ENCODE data around the gene EMB. TPM values are rescaled to one million over a fixed set of nuclear protein-coding genes. Genes with fewer than 3 reads are reported as not detected.
"Not testable (repeated sequence)": the region's sequence is repeated elsewhere in the genome, so short reads cannot be mapped to it uniquely, and the experiment has no call there.

The EMB gene, protein sequence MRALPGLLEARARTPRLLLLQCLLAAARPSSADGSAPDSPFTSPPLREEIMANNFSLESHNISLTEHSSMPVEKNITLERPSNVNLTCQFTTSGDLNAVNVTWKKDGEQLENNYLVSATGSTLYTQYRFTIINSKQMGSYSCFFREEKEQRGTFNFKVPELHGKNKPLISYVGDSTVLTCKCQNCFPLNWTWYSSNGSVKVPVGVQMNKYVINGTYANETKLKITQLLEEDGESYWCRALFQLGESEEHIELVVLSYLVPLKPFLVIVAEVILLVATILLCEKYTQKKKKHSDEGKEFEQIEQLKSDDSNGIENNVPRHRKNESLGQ
- total RNA-seq = 56.3 and 60.3 TPM in 2 replicates

DNA sequence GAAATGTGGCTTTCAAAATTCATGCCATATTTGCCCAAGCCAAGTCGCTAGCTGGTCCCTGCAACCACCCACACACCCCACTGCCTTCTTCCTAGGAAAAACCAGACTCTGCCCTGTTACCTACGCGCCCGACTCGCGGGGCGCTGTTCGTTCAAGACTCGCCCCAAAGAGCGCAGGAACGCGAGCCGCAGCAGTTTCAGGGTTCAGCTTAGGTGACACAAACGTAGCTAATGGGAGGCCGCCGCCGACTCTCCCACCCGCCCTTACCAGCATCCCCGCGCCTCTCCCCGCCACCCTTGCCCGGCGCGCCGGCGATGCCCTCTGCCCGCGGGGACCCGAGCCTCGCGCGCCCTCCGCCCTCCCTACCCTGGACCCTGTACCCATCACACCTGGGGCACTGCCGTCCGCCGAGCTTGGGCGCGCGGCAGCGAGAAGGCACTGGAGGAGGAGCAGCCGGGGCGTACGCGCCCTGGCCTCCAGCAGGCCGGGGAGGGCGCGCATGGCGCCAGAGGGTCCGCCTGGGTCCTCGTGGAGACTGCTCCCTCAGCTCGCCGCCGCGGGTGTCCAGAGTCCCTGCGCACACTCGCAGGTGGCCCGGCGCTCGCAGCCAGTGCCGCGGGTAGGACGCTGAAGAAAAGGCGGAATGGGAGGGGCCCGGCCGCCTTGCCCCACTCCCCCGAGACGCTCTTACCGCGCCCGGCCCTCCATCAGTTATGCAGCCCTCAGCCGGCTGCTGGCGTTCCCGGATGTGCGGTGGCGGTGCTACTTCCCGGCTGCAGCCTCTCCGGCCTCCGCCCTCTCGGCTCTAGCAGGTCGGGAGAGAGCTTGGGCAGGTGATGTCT, at the start of gene EMB:
Gene EMB (minus strand): TSS at position 638 of the 842 bp plus-strand sequence. CDS start 137 bp downstream, at position 501.
- H3K27me3 Mint-ChIP-seq = no peaks in the 10 kb centered on the region
- intact Hi-C loops (cut with micrococcal nuclease) = loop anchor here (1.0 to 5.0 kb wide), 6 partner anchors 36 to 310 kb away; no protein-coding TSS in a partner anchor
- peaks cover 56% of the 10 kb centered on the region for H3K4me1 Mint-ChIP-seq
- H3K4me3 Mint-ChIP-seq = peak within 1 kb of the TSS; percentile 96
- peaks cover 18% of the 10 kb centered on the region for H3K36me3 Mint-ChIP-seq (ENCODE audit: low read depth)
- peak within 1 kb of the TSS; percentile 97 for H3K27ac Mint-ChIP-seq
- peak; percentile 93 for DNase-seq
- H3K9me3 Mint-ChIP-seq = no peaks in the 10 kb centered on the region

GRCh38 chr5:50489491-50489890, 48.4 kb upstream of the EMB start:
- H3K4me1 Mint-ChIP-seq = peaks cover 24% of the 10 kb centered on the region
- H3K4me3 Mint-ChIP-seq = peak overlapping the region; percentile 19
- peaks cover 41% of the 10 kb centered on the region for H3K36me3 Mint-ChIP-seq (ENCODE audit: low read depth)
- H3K27ac Mint-ChIP-seq; H3K27me3 Mint-ChIP-seq; intact Hi-C loops (cut with micrococcal nuclease): not testable (repeated sequence)
- H3K9me3 Mint-ChIP-seq = peaks cover 28% of the 10 kb centered on the region
- DNase-seq = peak; percentile 85

GRCh38 chr5:50478790-50479189, 37.7 kb upstream of the EMB start:
- H3K27me3 Mint-ChIP-seq, H3K27ac Mint-ChIP-seq, DNase-seq, H3K4me3 Mint-ChIP-seq: not testable (repeated sequence)
- Mint-ChIP-seq H3K36me3 (ENCODE audit: low read depth) (peaks cover 15% of the 10 kb centered on the region), H3K9me3 (peaks cover 34% of the 10 kb centered on the region), H3K4me1 (peaks cover 34% of the 10 kb centered on the region)
- intact Hi-C loops (cut with micrococcal nuclease) = loop anchor here (5.0 kb wide), 1 partner anchor 36 kb away; the partner anchor contains the start of gene EMB

DNA sequence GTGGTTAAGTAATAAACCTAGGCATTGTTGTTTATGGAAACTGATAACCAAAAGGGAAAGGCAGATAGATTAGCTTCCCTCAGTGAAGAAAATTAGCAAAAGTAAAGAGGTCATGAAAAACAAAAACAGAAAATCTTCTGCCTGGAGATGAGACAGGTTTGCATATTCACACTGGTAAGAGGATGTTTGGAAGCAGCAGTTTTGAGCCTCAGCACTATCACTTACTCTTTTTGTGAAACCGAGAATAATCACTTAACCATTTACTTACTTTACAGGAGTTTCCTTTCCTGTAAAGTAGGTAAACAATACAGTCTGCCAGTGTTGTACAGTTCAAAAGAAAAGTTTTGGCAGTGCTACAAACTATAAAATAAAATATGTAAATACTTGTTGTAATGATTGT, 35.5 kb upstream of the EMB start:
- Mint-ChIP-seq H3K27ac (no peak overlapping the region), H3K4me1 (peaks cover 34% of the 10 kb centered on the region), H3K4me3 (peak overlapping the region; percentile 61), H3K9me3 (peaks cover 25% of the 10 kb centered on the region), H3K27me3 (no peaks in the 10 kb centered on the region), H3K36me3 (ENCODE audit: low read depth) (peaks cover 19% of the 10 kb centered on the region)
- intact Hi-C loops (cut with micrococcal nuclease) = loop anchor here (5.0 kb wide), 1 partner anchor 34 kb away; the partner anchor contains the start of gene EMB
- DNase-seq = no peak

GRCh38 chr5:50465015-50465414, 23.9 kb upstream of the EMB start:
- peaks cover 29% of the 10 kb centered on the region for H3K9me3 Mint-ChIP-seq
- H3K27ac Mint-ChIP-seq; H3K4me1 Mint-ChIP-seq; H3K27me3 Mint-ChIP-seq; H3K36me3 Mint-ChIP-seq (ENCODE audit: low read depth); H3K4me3 Mint-ChIP-seq; DNase-seq; intact Hi-C loops (cut with micrococcal nuclease): not testable (repeated sequence)

GRCh38 chr5:50463726-50464125, 22.6 kb upstream of the EMB start:
- Mint-ChIP-seq H3K4me1 (peaks cover 4% of the 10 kb centered on the region), H3K27me3 (peaks cover 4% of the 10 kb centered on the region), H3K36me3 (ENCODE audit: low read depth) (peaks cover 4% of the 10 kb centered on the region), H3K9me3 (peaks cover 16% of the 10 kb centered on the region), H3K4me3 (no peak overlapping the region), H3K27ac (no peak overlapping the region)
- no peak for DNase-seq
- intact Hi-C loops (cut with micrococcal nuclease) = no loop called here

DNA sequence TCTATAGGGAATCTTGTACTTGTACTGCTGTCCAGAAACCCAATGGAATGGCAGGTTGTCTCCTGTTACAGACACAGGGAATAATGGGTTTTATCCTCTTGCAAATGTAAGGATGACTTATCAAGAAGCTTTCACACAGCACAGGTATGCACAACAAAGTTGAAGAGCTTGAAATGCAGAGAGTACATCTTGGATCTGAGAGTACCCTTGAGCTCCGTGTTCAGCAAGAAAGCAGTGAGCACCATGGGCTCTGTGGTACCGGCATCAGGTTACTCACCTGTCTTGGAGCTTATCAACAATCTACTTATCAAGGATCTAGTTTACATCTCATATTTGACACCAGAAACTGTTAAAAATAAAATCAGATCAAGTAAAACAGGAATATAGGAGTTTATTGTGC, 22.0 kb upstream of the EMB start:
- intact Hi-C loops (cut with micrococcal nuclease) = no loop called here
- no peak for DNase-seq
- peaks cover 7% of the 10 kb centered on the region for H3K4me1 Mint-ChIP-seq
- H3K4me3 Mint-ChIP-seq = no peak overlapping the region
- H3K9me3 Mint-ChIP-seq = peaks cover 10% of the 10 kb centered on the region
- H3K36me3 Mint-ChIP-seq (ENCODE audit: low read depth) = no peaks in the 10 kb centered on the region
- no peaks in the 10 kb centered on the region for H3K27me3 Mint-ChIP-seq
- no peak overlapping the region for H3K27ac Mint-ChIP-seq

DNA sequence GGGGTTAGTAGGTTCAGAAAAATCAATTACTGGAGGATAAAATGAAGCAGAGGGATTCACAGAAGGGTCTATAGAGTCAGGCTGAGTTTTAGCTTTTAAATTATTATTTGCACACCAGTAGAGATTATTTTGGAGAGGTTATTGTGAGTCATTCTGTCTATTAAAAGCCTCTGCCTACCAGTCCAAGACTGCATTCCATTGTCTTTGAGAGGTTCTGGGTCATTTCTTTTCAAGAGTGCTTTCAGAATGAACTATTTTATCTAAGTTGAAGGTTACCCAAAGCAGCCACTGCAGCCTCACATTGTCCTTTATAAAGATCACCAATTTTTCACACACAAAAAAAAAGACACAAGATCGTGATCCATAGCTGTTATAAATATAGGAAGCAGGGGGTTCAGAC, 21.5 kb upstream of the EMB start:
- H3K27me3 Mint-ChIP-seq; H3K27ac Mint-ChIP-seq; H3K36me3 Mint-ChIP-seq (ENCODE audit: low read depth); DNase-seq; H3K4me1 Mint-ChIP-seq; intact Hi-C loops (cut with micrococcal nuclease); H3K4me3 Mint-ChIP-seq: not testable (repeated sequence)
- peaks cover 11% of the 10 kb centered on the region for H3K9me3 Mint-ChIP-seq

GRCh38 chr5:50458372-50458771, 17.3 kb upstream of the EMB start:
- H3K4me1 Mint-ChIP-seq; H3K4me3 Mint-ChIP-seq; H3K27me3 Mint-ChIP-seq; intact Hi-C loops (cut with micrococcal nuclease); H3K27ac Mint-ChIP-seq: not testable (repeated sequence)
- DNase-seq = peak; percentile 78
- Mint-ChIP-seq H3K36me3 (ENCODE audit: low read depth) (peaks cover 23% of the 10 kb centered on the region), H3K9me3 (peaks cover 25% of the 10 kb centered on the region)

DNA sequence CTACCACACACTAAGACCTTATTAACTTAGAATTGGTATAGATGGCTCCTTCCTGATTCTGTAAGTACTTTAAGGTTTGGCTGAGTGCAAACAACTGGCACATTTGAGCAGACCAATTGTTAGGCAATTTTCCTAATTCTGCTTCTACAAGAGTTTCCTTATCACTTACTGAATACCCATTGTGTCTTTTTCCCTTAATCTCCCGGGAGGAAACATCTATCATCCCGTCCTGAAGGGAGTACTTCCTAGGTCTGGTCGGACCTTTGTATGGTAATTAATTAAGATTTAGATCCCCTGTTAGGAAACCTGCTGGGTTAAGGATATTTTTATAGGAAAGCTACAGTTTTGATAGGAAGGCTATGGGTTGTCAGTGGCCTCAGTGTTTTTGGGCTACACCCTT, 8.2 kb upstream of the EMB start:
- H3K27me3 Mint-ChIP-seq; H3K27ac Mint-ChIP-seq; intact Hi-C loops (cut with micrococcal nuclease); H3K4me3 Mint-ChIP-seq; DNase-seq: not testable (repeated sequence)
- Mint-ChIP-seq H3K9me3 (peaks cover 30% of the 10 kb centered on the region), H3K36me3 (ENCODE audit: low read depth) (peaks cover 16% of the 10 kb centered on the region), H3K4me1 (peaks cover 32% of the 10 kb centered on the region)

GRCh38 chr5:50447941-50448340, 6.9 kb upstream of the EMB start:
- Mint-ChIP-seq H3K27me3 (no peaks in the 10 kb centered on the region), H3K4me3 (no peak overlapping the region), H3K36me3 (ENCODE audit: low read depth) (peaks cover 9% of the 10 kb centered on the region), H3K27ac (no peak overlapping the region), H3K9me3 (peaks cover 21% of the 10 kb centered on the region), H3K4me1 (peaks cover 34% of the 10 kb centered on the region)
- intact Hi-C loops (cut with micrococcal nuclease) = no loop called here
- DNase-seq = no peak

GRCh38 chr5:50447228-50447627, 6.1 kb upstream of the EMB start:
- Mint-ChIP-seq H3K4me1 (peaks cover 41% of the 10 kb centered on the region), H3K4me3 (no peak overlapping the region), H3K27me3 (no peaks in the 10 kb centered on the region), H3K9me3 (peaks cover 21% of the 10 kb centered on the region), H3K27ac (no peak overlapping the region), H3K36me3 (ENCODE audit: low read depth) (peaks cover 9% of the 10 kb centered on the region)
- no peak for DNase-seq
- intact Hi-C loops (cut with micrococcal nuclease) = no loop called here

DNA sequence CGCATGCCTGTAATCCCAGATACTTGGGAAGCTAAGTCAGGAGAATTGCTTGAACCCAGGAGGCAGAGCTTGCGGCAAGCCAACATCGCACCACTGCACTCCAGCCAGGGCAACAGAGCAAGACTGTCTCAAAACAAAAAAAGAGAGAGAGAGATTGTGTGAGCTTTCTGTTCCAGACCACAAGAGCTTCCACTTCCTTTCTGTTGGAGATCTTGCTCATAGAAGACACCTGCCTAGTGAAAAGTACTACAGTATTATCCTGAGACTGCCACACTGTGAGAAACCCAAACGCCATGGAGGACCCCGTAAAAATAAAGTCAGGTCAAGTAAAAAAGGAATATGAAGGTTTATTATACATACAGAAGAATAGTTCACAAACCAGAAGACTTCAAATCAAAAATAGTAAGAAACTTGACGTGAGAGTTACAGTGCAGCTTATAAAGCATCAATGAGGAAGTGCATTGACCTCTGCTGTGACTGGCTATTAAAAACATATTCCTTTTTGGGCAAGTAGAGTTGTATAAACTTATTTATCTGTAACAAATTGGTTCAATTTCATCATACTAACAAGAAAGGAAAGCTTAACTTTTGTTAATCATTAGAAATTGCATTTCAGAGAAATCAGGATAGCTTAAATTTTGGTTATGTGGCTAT, 4.3 kb upstream of the EMB start:
- DNase-seq = peak; percentile 83
- Mint-ChIP-seq H3K4me3 (peak overlapping the region; percentile 79), H3K27me3 (no peaks in the 10 kb centered on the region), H3K36me3 (ENCODE audit: low read depth) (peaks cover 6% of the 10 kb centered on the region), H3K9me3 (peaks cover 13% of the 10 kb centered on the region), H3K4me1 (peaks cover 50% of the 10 kb centered on the region), H3K27ac (peak overlapping the region; percentile 84)
- intact Hi-C loops (cut with micrococcal nuclease) = loop anchor here (2.0 kb wide), 1 partner anchor 17 kb away; no protein-coding TSS in a partner anchor

Data from activated CD4-positive, alpha-beta T cell treated with anti-CD3 and anti-CD28 coated beads, Interleukin-2, amount 10 ng/mL, durations not matched to agents 24 days and 14 days (primary cell).